Endothelial cell of umbilical vein (primary cell): ENCODE data around the gene CLCN4. TPM values are rescaled to one million over a fixed set of nuclear protein-coding genes. Genes with fewer than 3 reads are reported as not detected.

Experiments
- BruUV-seq: library from RNA; stranded (reverse); fragments of 400-500 nt; replicated peaks from 2 replicates; lab custom pipeline; 2021; lab: Mats Ljungman, UMichigan
- CTCF ChIA-PET: fragments of 300-600, 350-600 bp; sonication (Branson Sonifier 250); formaldehyde crosslinking; loops from one replicate; lab custom pipeline; 2021; ENCODE audit warnings: antibody characterized with exemption, inconsistent platforms; lab: Charles Lee
- POLR2A ChIA-PET: fragments of 300-600, 350-600 bp; sonication (Branson Sonifier 250); formaldehyde crosslinking; loops from one replicate; lab custom pipeline; 2021; ENCODE audit warnings: antibody characterized with exemption, inconsistent platforms; lab: Charles Lee
- DNase-seq: peaks from one replicate; pipeline ENCODE4 v3.0.0-alpha.2; 2011; ENCODE audit warnings: low read depth, low spot score
- FAIRE-seq: peaks from 2 replicates; lab custom pipeline; 2011; peaks lifted over from hg19 to GRCh38; lab: Jason Lieb, UNC
- H2AFZ ChIP-seq: 2 replicates; pipeline ENCODE4 v1.6.0; 2012; ENCODE audit warnings: low read depth, low read length, control low read depth, inconsistent platforms
- H3K27ac ChIP-seq: 2 replicates; pipeline ENCODE4 v1.5.1; 2011; ENCODE audit warnings: low read depth, mild to moderate bottlenecking, control low read depth, low read length, moderate library complexity; ENCODE audit not compliant: insufficient read depth
- H3K27me3 ChIP-seq, 2 experiments: 2 replicates each; pipeline versions ENCODE4 v1.6.0 to v1.6.1; 2011; ENCODE audit warnings: low read length in 2 of 2, mixed read lengths in 1 of 2; ENCODE audit not compliant: control insufficient read depth in 2 of 2, insufficient read depth in 2 of 2
- H3K36me3 ChIP-seq, 2 experiments: 2 replicates in 1 of 2; 3 replicates in 1 of 2; pipeline ENCODE4 v1.5.1; 2011; ENCODE audit warnings: low read length in 2 of 2, mild to moderate bottlenecking in 1 of 2, moderate library complexity in 1 of 2; ENCODE audit not compliant: control insufficient read depth in 2 of 2, insufficient read depth in 2 of 2; ENCODE audit errors: extremely low read depth in 1 of 2
- H3K4me1 ChIP-seq: 3 replicates; pipeline ENCODE4 v1.5.1; 2011; ENCODE audit warnings: mild to moderate bottlenecking, low read length; ENCODE audit not compliant: control insufficient read depth, insufficient read depth; ENCODE audit errors: extremely low read depth
- H3K4me2 ChIP-seq: 2 replicates; pipeline ENCODE4 v1.6.1; 2011; ENCODE audit warnings: low read length, control low read depth, mixed read lengths; ENCODE audit not compliant: insufficient read depth
- H3K4me3 ChIP-seq, 3 experiments: fragments of 200-600 bp in 1 of 3; sonication (generic), shearing (Covaris generic) in 1 of 3; replicated peaks in 1 of 3; 2 replicates each; pipeline ENCODE4 v1.5.1; 2011 to 2016; ENCODE audit warnings: control low read depth in 3 of 3, low read length in 3 of 3, mild to moderate bottlenecking in 2 of 3, inconsistent platforms in 1 of 3, low read depth in 1 of 3, moderate library complexity in 1 of 3; ENCODE audit not compliant: insufficient read depth in 1 of 3
- H3K79me2 ChIP-seq: 2 replicates; pipeline ENCODE4 v1.6.0; 2012; ENCODE audit warnings: low read length, inconsistent platforms; ENCODE audit not compliant: control insufficient read depth, insufficient read depth
- H3K9ac ChIP-seq: replicated peaks from 2 replicates; pipeline ENCODE3; 2011; ENCODE audit warnings: low read length, control low read depth; ENCODE audit not compliant: insufficient read depth; ENCODE audit errors: extremely low read depth
- H3K9me1 ChIP-seq: replicated peaks from 3 replicates; pipeline ENCODE4 v1.6.0; 2011; ENCODE audit warnings: mild to moderate bottlenecking, low read length; ENCODE audit not compliant: control insufficient read depth, insufficient read depth; ENCODE audit errors: extremely low read depth
- H3K9me3 ChIP-seq: replicated peaks from 2 replicates; pipeline ENCODE4 v1.5.1; 2012; ENCODE audit warnings: low read length, inconsistent platforms; ENCODE audit not compliant: control insufficient read depth, insufficient read depth
- H4K20me1 ChIP-seq: replicated peaks from 2 replicates; pipeline ENCODE3; 2011; ENCODE audit warnings: mild to moderate bottlenecking, low read length; ENCODE audit not compliant: control insufficient read depth, insufficient read depth; ENCODE audit errors: extremely low read depth
- CTCF ChIP-seq, 2 donors: IDR thresholded peaks; 1 replicate in 1 of 2; 2 replicates in 1 of 2; pipeline ENCODE4 v1.5.1; 2011; ENCODE audit warnings: low read length in 2 of 2, mild to moderate bottlenecking in 2 of 2, moderate library complexity in 2 of 2, control low read depth in 1 of 2, inconsistent platforms in 1 of 2, low read depth in 1 of 2; ENCODE audit not compliant: insufficient read depth in 1 of 2; ENCODE audit errors: extremely low read depth in 1 of 2
- EZH2 ChIP-seq: IDR thresholded peaks from 2 replicates; pipeline ENCODE4 v1.6.1; 2012; ENCODE audit warnings: borderline replicate concordance, low read depth, mild to moderate bottlenecking, moderate library complexity, low read length, inconsistent platforms; ENCODE audit not compliant: severe bottlenecking
- FOS ChIP-seq: IDR thresholded peaks from 2 replicates; pipeline ENCODE4 v1.6.1; 2011; ENCODE audit warnings: mild to moderate bottlenecking, low read length, moderate library complexity, borderline replicate concordance; ENCODE audit not compliant: insufficient read depth
- GATA2 ChIP-seq: IDR thresholded peaks from 2 replicates; pipeline ENCODE4 v1.7.0; 2011; ENCODE audit warnings: low read depth, mild to moderate bottlenecking, moderate library complexity, mixed read lengths, low read length; ENCODE audit not compliant: insufficient read length, insufficient read depth
- JUN ChIP-seq: IDR thresholded peaks from 2 replicates; pipeline ENCODE4 v1.6.1; 2011; ENCODE audit warnings: borderline replicate concordance, low read depth; ENCODE audit not compliant: insufficient read length, insufficient read depth
- MAX ChIP-seq: IDR thresholded peaks from 2 replicates; pipeline ENCODE4 v1.6.1; 2011; ENCODE audit not compliant: insufficient read depth, insufficient read length
- MYC ChIP-seq: IDR thresholded peaks from one replicate; pipeline ENCODE4 v1.6.1; 2011; ENCODE audit warnings: mild to moderate bottlenecking, low read depth, low read length
- POLR2A ChIP-seq: IDR thresholded peaks from 2 replicates; pipeline ENCODE4 v1.6.1; 2012; ENCODE audit warnings: low read depth, mild to moderate bottlenecking, control low read depth, low read length
- POLR2AphosphoS5 ChIP-seq: IDR thresholded peaks from 2 replicates; pipeline ENCODE4 v1.6.1; 2012; ENCODE audit warnings: low read depth, mild to moderate bottlenecking, control low read depth, low read length, moderate library complexity; ENCODE audit not compliant: insufficient read depth
- dilution Hi-C: fragments of 300-500 bp; cut with MboI; formaldehyde crosslinking; loops from one replicate; pipeline ENCODE4 v1.15.0; 2019; ENCODE audit warnings: low sequenced_read_pairs; ENCODE audit not compliant: extremely low pct_ligation_motif_present
- intact Hi-C: fragments of 100-400 bp; cut with micrococcal nuclease; formaldehyde crosslinking; loops from one replicate; pipeline ENCODE4 v1.10.0; 2022
- polyA plus RNA-seq, 4 experiments: library from polyadenylated mRNA; depleted of rRNA in 3 of 4; stranded (reverse) in 3 of 4; unstranded in 1 of 4; fragments of >200 nt; gene quantifications; 2 replicates each; pipeline versions ENCODE4 v1.2.1 to v1.2.3, GENCODE V29; 2011 to 2012; ENCODE audit warnings: missing spikeins in 1 of 4
- total RNA-seq: library from RNA; stranded (reverse); gene quantifications from 2 replicates; pipeline ENCODE4 v1.2.3, GENCODE V29; 2021

Gene CLCN4
- total and polyA plus RNA-seq, 2 donors (not counting 3 experiments of a cell fraction or from before 2014, with no cell fraction given) = 7.6 to 19.8 TPM

- no peak for FAIRE-seq
- H3K4me1 ChIP-seq = no peaks in the 10 kb centered on the region
- ChIA-PET POLR2A (no interaction called here), CTCF (no interaction called here)
- intact Hi-C loops = no loop called here
- no peaks in the 10 kb centered on the region for H3K27me3 ChIP-seq
- H3K9me3 ChIP-seq = no peaks in the 10 kb centered on the region
- peaks cover 3 to 21% of the 10 kb centered on the region in 2 experiments for H3K36me3 ChIP-seq
- DNase-seq = no peak
- no peak overlapping the region for H3K4me2 ChIP-seq
- no peak overlapping the region for H2AFZ ChIP-seq
- no peak overlapping the region for H3K4me3 ChIP-seq
- no peak overlapping the region for H3K9ac ChIP-seq
- H3K27ac ChIP-seq = no peak overlapping the region
- no peak for TF ChIP-seq GATA2
- no peak for TF ChIP-seq JUN
- TF ChIP-seq FOS = no peak
- no peak for TF ChIP-seq MAX
- no peak for TF ChIP-seq POLR2AphosphoS5
- TF ChIP-seq POLR2A = no peak
- TF ChIP-seq MYC = no peak
- no peak for TF ChIP-seq CTCF (IDR thresholded peaks at IDR 0.05; ENCODE audit: extremely low read depth in 1 of 2, insufficient read depth in 1 of 2, low read depth in 1 of 2, low read length in 2 of 2)
- no peak for TF ChIP-seq EZH2
- no TSS peak for BruUV-seq
- H3K79me2 ChIP-seq = peaks cover under 1% of the 10 kb centered on the region
- no peaks in the 10 kb centered on the region for H3K9me1 ChIP-seq
- dilution Hi-C loops = no loop called here
- no peaks in the 10 kb centered on the region for H4K20me1 ChIP-seq
Observed at GRCh38 chrX:10126834-10127233, 29.9 kb upstream of the CLCN4 start.
